HG02642 (cell line): Measurements from ENCODE around the gene SLC35G1.

ENCODE experiments used
- ATAC-seq: cut with Tn5 transposase; IDR thresholded peaks from one replicate; pipeline ENCODE4 v1.9.1; 2021; ENCODE audit warnings: mild to moderate bottlenecking; ENCODE audit not compliant: unreplicated experiment, poor library complexity

Gene SLC35G1

GRCh38 chr10:93945819-93946218 lies 52.0 kb downstream of the SLC35G1 start:
- no peak for ATAC-seq

- no peak for ATAC-seq
Measured at GRCh38 chr10:93947055-93947454, 53.3 kb downstream of the SLC35G1 start.

GRCh38 chr10:93947524-93947923 lies 53.7 kb downstream of the SLC35G1 start:
- no peak for ATAC-seq

DNA sequence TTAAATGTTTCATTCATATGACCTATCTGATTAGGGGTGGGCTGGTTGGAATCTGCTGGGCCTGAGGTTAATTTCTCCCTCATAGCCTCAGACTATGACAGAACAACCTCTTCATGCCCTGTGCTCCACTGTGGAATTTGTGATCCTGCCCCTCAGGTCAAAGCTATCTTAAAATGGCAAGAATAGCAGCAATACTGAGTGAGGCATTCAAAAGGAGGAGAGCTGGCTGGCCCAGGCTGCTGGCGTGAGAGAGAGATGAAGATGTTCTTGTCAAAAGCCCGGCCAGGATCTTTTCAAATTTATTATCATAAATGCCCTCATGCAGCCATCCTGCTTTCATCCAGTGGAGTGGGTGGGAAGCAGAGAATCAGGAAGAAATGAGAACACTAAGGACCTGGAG lies 58.1 kb downstream of the SLC35G1 start:
- ATAC-seq, result no peak
